Nephron (organoid): ENCODE data around the gene CAMKK2.

Experiments used
- H3K27ac Mint-ChIP-seq, 3 experiments: 2 replicates each; pipeline ENCODE4 v1.8.0; 2020; ENCODE audit warnings: mixed read lengths in 3 of 3, mild to moderate bottlenecking in 2 of 3, moderate library complexity in 1 of 3
- H3K27me3 Mint-ChIP-seq: 2 replicates; pipeline ENCODE4 v1.8.0; 2021; ENCODE audit warnings: low read depth, mild to moderate bottlenecking, moderate library complexity, mixed read lengths
- H3K36me3 Mint-ChIP-seq: 2 replicates; pipeline ENCODE4 v1.8.0; 2020; ENCODE audit warnings: low read depth, mixed read lengths
- H3K4me1 Mint-ChIP-seq: 2 replicates; pipeline ENCODE4 v1.8.0; 2020; ENCODE audit warnings: mixed read lengths
- H3K4me3 Mint-ChIP-seq, 3 experiments: 2 replicates each; pipeline ENCODE4 v1.8.0; 2020; ENCODE audit warnings: mild to moderate bottlenecking in 3 of 3, mixed read lengths in 3 of 3, moderate library complexity in 2 of 3
- H3K9me3 Mint-ChIP-seq: 2 replicates; pipeline ENCODE4 v1.8.0; 2020; ENCODE audit warnings: mixed read lengths
- CTCF ChIP-seq, 3 experiments: fragments of 200-600 bp; sonication (generic); IDR thresholded peaks; one replicate each; pipeline ENCODE4 v1.5.0; 2021; ENCODE audit warnings: antibody characterized with exemption in 3 of 3; ENCODE audit not compliant: unreplicated experiment in 3 of 3

Gene CAMKK2

GRCh38 chr12:121250359-121250758 lies 46.1 kb downstream of the CAMKK2 start:
- no peak overlapping the region for H3K4me3 Mint-ChIP-seq
- peaks cover 63% of the 10 kb centered on the region for H3K36me3 Mint-ChIP-seq
- H3K27me3 Mint-ChIP-seq: no peaks in the 10 kb centered on the region
- H3K4me1 Mint-ChIP-seq: no peaks in the 10 kb centered on the region
- TF ChIP-seq CTCF (IDR thresholded peaks at IDR 0.05; ENCODE audit: unreplicated experiment in 3 of 3): no peak
- no peaks in the 10 kb centered on the region for H3K9me3 Mint-ChIP-seq
- no peak overlapping the region for H3K27ac Mint-ChIP-seq

GRCh38 chr12:121248622-121249021 lies 47.9 kb downstream of the CAMKK2 start:
- no peak overlapping the region for H3K27ac Mint-ChIP-seq
- no peak overlapping the region for H3K4me3 Mint-ChIP-seq
- H3K9me3 Mint-ChIP-seq: no peaks in the 10 kb centered on the region
- H3K4me1 Mint-ChIP-seq: no peaks in the 10 kb centered on the region
- peaks cover 51% of the 10 kb centered on the region for H3K36me3 Mint-ChIP-seq
- no peaks in the 10 kb centered on the region for H3K27me3 Mint-ChIP-seq
- TF ChIP-seq CTCF (IDR thresholded peaks at IDR 0.05; ENCODE audit: unreplicated experiment in 3 of 3): no peak

- no peak overlapping the region for H3K4me3 Mint-ChIP-seq
- no peak overlapping the region for H3K27ac Mint-ChIP-seq
- no peaks in the 10 kb centered on the region for H3K9me3 Mint-ChIP-seq
- no peak for TF ChIP-seq CTCF (IDR thresholded peaks at IDR 0.05; ENCODE audit: unreplicated experiment in 3 of 3)
- no peaks in the 10 kb centered on the region for H3K27me3 Mint-ChIP-seq
- H3K4me1 Mint-ChIP-seq: no peaks in the 10 kb centered on the region
- H3K36me3 Mint-ChIP-seq: peaks cover 42% of the 10 kb centered on the region
Observed at GRCh38 chr12:121246893-121247557, 49.5 kb downstream of the CAMKK2 start.

GRCh38 chr12:121245951-121246350 lies 50.6 kb downstream of the CAMKK2 start:
- H3K36me3 Mint-ChIP-seq: peaks cover 37% of the 10 kb centered on the region
- H3K9me3 Mint-ChIP-seq: no peaks in the 10 kb centered on the region
- no peak overlapping the region for H3K4me3 Mint-ChIP-seq
- no peaks in the 10 kb centered on the region for H3K27me3 Mint-ChIP-seq
- no peak for TF ChIP-seq CTCF (IDR thresholded peaks at IDR 0.05; ENCODE audit: unreplicated experiment in 3 of 3)
- H3K4me1 Mint-ChIP-seq: peaks cover 9% of the 10 kb centered on the region
- H3K27ac Mint-ChIP-seq: no peak overlapping the region

GRCh38 chr12:121245031-121245430 lies 51.5 kb downstream of the CAMKK2 start:
- Mint-ChIP-seq H3K36me3 (peaks cover 35% of the 10 kb centered on the region), H3K4me3 (no peak overlapping the region), H3K27ac (no peak overlapping the region), H3K4me1 (peaks cover 18% of the 10 kb centered on the region), H3K9me3 (no peaks in the 10 kb centered on the region), H3K27me3 (no peaks in the 10 kb centered on the region)
- no peak for TF ChIP-seq CTCF (IDR thresholded peaks at IDR 0.05; ENCODE audit: unreplicated experiment in 3 of 3)
